GOT3 (cell line): ENCODE data around the gene XAGE2.
"Not testable (repeated sequence)": the region's sequence is repeated elsewhere in the genome, so short reads cannot be mapped to it uniquely, and the experiment has no call there.

ENCODE experiments used
- DNase-seq: peaks from one replicate; lab custom pipeline; 2025; ENCODE audit warnings: mixed read lengths; lab: John Stamatoyannopoulos, UW

Gene XAGE2

GRCh38 chrX:52368368-52369055 is at the start of gene XAGE2:
XAGE2 (plus strand) TSS chrX:52369021; CDS start chrX:52370015, 994 bp downstream.
- DNase-seq: no peak

GRCh38 chrX:52337410-52337809 is 31.4 kb upstream of the XAGE2 start:
- no peak for DNase-seq

- DNase-seq: no peak
These were observed 27.3 kb upstream of the XAGE2 start for GRCh38 chrX:52341493-52341892.

- not testable (repeated sequence) for DNase-seq
These were observed 25.7 kb upstream of the XAGE2 start for GRCh38 chrX:52343131-52343530.

- DNase-seq: not testable (repeated sequence)
These were observed 23.4 kb upstream of the XAGE2 start for GRCh38 chrX:52345402-52345801.

GRCh38 chrX:52346174-52347165 is 22.4 kb upstream of the XAGE2 start:
- DNase-seq: no peak

GRCh38 chrX:52349681-52350080 is 19.1 kb upstream of the XAGE2 start:
- no peak for DNase-seq

- DNase-seq: no peak
These were observed 16.3 kb upstream of the XAGE2 start for GRCh38 chrX:52352551-52352950.

- no peak for DNase-seq
These were observed 15.0 kb upstream of the XAGE2 start for GRCh38 chrX:52353838-52354237.

- DNase-seq: no peak
These were observed 13.7 kb upstream of the XAGE2 start for GRCh38 chrX:52355108-52355507.

GRCh38 chrX:52359614-52360232 is 9.1 kb upstream of the XAGE2 start:
- DNase-seq: no peak

GRCh38 chrX:52361941-52362340 is 6.9 kb upstream of the XAGE2 start:
- no peak for DNase-seq

- no peak for DNase-seq
These were observed 5.5 kb upstream of the XAGE2 start for GRCh38 chrX:52363247-52363883.

GRCh38 chrX:52378870-52379269 is 10.0 kb downstream of the XAGE2 start:
- DNase-seq: no peak

- DNase-seq: no peak
These were observed 12.2 kb downstream of the XAGE2 start for GRCh38 chrX:52380993-52381392.

- DNase-seq: no peak
These were observed 41.9 kb downstream of the XAGE2 start for GRCh38 chrX:52410439-52411394.

GRCh38 chrX:52415304-52415703 is 46.5 kb downstream of the XAGE2 start:
- DNase-seq: no peak

GRCh38 chrX:52416816-52417215 is 48.0 kb downstream of the XAGE2 start:
- no peak for DNase-seq

- DNase-seq: no peak
These were observed 52.1 kb downstream of the XAGE2 start for GRCh38 chrX:52420824-52421443.

GRCh38 chrX:52422884-52423283 is 54.1 kb downstream of the XAGE2 start:
- DNase-seq: no peak
